H7 (cell line): ENCODE measurements around the gene KRTAP4-11. TPM values are rescaled to one million over a fixed set of nuclear protein-coding genes. Genes with fewer than 3 reads are reported as not detected.
"Not testable (repeated sequence)": the region's sequence is repeated elsewhere in the genome, so short reads cannot be mapped to it uniquely, and the experiment has no call there.

Experiments used
- DNase-seq: peaks from one replicate; pipeline ENCODE4 v3.0.0; 2012
- H3K27me3 ChIP-seq: 2 replicates; pipeline ENCODE4 v1.6.0; 2011; ENCODE audit warnings: mild to moderate bottlenecking, low read length; ENCODE audit not compliant: control insufficient read depth, insufficient read depth
- H3K36me3 ChIP-seq: replicated peaks from 2 replicates; pipeline ENCODE4 v1.5.1; 2011; ENCODE audit warnings: low read length; ENCODE audit not compliant: control insufficient read depth, insufficient read depth
- H3K4me3 ChIP-seq: 2 replicates; pipeline ENCODE4 v1.5.1; 2011; ENCODE audit warnings: low read depth, mild to moderate bottlenecking, control low read depth, low read length, moderate library complexity; ENCODE audit not compliant: insufficient read depth
- total RNA-seq: library from RNA; depleted of rRNA; stranded (reverse); fragments of >200 nt; shearing (Covaris generic); gene quantifications from 2 replicates; pipeline ENCODE4 v1.2.3, GENCODE V29; 2014

KRTAP4-11 gene
- total RNA-seq, 1 experiment from 2014 or later, result not detected

DNA sequence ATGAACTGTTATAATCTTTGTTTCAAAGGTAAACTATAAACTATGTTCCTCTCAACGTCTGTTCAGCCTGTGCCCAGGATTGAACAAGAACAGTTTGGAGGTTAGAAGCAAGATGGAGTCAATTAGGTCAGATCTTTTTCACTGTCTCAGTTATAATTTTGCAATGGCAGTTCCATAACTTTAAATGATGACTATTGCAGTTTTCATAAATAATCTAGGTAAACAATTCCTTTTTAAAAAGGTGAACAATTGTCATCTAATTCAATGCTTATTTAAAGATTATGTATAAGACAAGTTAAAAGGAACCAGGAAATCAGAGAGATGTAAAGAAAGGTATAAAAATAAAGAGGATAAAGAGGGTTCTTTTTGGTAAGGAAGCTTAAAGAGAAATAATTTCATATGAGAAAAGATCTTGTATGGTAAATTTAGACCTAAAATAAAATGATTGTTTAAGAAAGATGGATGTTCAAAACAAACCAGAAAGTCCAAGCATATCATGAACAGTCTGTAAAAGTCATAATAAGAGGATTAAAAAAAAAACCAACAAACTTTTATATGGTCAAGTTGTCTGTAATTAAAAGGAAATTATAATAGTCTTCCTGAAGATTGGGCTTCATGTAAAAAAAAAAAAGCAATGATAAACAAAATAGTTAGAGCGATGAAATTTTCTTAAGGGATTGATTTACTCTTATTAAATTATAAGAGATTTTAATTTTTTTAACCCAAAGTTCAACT lies 6.9 kb downstream of the KRTAP4-11 start:
- no peaks in the 10 kb centered on the region for H3K36me3 ChIP-seq
- H3K4me3 ChIP-seq, result no peak overlapping the region
- DNase-seq, result no peak
- no peaks in the 10 kb centered on the region for H3K27me3 ChIP-seq

DNA sequence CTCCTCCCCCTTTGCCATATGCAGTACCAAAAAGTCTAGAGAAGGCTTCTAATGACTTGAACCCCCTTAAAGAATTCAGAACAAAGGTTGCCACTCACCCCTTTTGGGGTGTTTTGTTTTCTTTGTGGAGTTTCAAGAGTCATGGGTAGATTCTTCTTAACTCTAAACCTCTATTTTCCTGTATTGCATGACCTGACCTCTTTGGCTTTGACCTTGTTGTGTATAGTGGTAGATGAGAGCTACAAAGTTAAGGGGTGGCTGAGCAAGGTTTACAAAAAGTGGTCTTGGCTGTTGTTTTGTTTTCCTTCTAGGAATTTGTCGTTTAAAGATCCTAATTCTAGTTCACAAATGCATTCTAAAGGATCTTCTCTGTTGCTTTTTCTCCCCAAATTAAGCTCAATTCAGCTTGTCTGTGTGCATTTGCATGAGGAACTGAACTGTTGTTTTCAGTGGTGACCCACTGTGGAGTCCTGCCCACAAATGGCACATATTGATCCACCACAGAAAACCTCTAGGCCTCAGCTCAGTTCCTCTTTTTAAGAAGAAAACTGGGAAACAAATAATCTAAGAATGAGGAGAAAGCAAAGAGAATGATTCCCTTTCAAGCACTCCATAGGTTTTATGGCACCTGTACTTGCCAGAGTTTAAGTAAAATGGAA lies 9.3 kb downstream of the KRTAP4-11 start:
- not testable (repeated sequence) for DNase-seq, H3K27me3 ChIP-seq, H3K36me3 ChIP-seq, H3K4me3 ChIP-seq

- no peaks in the 10 kb centered on the region for H3K27me3 ChIP-seq
- H3K36me3 ChIP-seq, result no peaks in the 10 kb centered on the region
- H3K4me3 ChIP-seq, result no peak overlapping the region
- DNase-seq, result no peak
Measured at GRCh38 chr17:41107941-41108450, 10.2 kb downstream of the KRTAP4-11 start.

DNA sequence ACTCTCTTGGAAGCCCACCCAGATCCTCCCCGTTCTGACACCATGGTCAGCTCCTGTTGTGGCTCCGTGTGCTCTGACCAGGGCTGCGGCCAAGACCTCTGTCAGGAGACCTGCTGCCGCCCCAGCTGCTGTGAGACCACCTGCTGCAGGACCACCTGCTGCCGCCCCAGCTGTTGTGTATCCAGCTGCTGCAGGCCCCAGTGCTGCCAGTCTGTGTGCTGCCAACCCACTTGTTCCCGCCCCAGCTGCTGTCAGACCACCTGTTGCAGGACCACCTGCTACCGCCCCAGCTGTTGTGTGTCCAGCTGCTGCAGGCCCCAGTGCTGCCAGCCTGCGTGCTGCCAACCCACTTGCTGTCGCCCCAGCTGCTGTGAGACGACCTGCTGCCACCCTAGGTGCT lies 12.8 kb downstream of the KRTAP4-11 start, which contains the start of gene KRTAP4-9:
KRTAP4-9 (plus strand) TSS at position 43 of the 400 bp plus-strand sequence; CDS start at position 43, 0 bp downstream.
- DNase-seq, H3K4me3 ChIP-seq, H3K36me3 ChIP-seq, H3K27me3 ChIP-seq: not testable (repeated sequence)

DNA sequence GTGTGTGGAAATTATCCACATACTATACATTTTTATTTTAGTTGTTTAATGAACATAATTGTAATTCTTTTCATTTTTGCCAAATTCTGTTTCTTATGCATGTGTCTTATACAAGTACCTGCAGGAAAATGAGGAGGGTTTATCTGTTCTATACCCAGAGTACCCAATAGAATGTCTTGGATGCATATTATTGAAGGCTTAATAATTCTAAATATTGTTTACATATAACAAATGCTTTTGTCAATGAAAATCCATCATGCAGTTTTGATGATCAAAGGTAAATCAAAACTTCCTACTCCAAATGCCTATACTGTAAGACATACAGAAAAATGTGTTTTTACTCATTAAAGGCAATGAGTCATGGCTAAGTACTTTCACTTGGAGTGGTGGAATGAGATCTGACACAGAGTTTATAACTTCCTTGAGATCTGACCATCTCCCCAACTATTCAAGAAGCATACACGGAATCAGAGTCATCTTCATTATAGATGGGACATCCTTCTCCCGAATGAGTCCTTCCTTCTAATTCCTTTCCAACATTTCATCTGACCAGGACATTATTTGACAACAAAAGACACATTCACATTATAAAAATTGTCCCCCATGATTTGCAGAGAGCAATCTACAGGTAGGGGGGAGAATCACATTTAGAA lies 13.7 kb downstream of the KRTAP4-11 start:
- not testable (repeated sequence) for H3K4me3 ChIP-seq, H3K36me3 ChIP-seq, DNase-seq, H3K27me3 ChIP-seq

DNA sequence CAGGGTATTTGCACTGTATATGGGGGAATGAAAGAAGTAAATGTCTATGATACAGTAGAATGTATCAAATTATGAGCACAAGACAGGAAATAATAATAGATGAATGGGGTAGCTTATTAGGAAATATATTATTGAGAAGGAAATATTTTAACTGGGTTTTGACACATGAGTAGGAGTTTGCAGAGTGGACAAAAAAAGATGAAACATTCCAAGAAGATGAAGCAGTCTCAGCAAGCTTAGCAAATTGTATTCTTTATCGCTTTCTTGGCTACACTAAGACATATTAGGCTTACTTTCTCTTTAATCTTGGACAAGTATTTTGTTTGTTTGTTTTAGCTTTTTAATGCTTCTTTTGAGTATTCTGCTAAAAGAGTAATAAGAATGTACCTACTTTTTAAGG lies 14.3 kb downstream of the KRTAP4-11 start:
- no peak for DNase-seq
- Histone ChIP-seq H3K27me3 (no peaks in the 10 kb centered on the region), H3K36me3 (no peaks in the 10 kb centered on the region), H3K4me3 (no peak overlapping the region)

GRCh38 chr17:41101586-41102259 lies 16.4 kb downstream of the KRTAP4-11 start, which contains the start of gene KRTAP4-16:
KRTAP4-16 (minus strand) TSS chr17:41102209; CDS start chr17:41102209, 0 bp downstream.
- Histone ChIP-seq H3K27me3 (no peaks in the 10 kb centered on the region), H3K4me3 (no peak within 1 kb of the TSS), H3K36me3 (no peaks in the 10 kb centered on the region)
- peak; percentile 38 for DNase-seq

DNA sequence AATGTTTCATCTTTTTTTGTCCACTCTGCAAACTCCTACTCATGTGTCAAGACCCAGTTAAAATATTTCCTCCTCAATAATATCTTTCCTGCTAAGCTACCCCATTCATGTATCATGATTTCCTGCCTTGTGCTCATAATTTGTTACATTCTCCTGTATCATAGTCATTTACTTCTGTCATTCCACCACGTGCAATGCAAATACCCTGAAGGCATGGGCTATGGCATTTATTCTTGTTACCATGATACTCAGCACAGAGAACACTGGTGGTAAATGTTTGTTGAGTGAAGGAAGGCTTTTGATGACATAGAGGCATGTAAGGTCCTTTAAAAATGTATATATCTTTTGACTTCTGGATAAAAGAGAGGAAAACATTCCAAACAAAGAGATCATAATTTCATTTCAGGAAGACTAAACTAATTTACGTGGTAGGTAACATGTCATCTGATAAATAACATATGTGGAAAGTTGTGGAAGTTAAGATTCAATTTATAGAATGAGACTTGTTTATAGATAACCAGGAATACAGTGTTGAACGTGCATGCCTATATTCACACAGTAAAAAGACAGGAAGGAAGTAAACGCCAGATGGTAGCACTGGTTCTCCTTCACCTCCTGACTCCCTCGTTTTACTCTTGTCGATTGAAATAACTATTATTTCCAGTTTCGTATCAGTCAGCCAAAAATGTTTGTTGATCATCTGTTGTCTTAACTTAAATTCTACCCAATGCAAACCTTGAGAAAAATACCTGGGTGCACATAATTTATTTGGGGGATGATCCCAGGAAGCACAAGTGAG lies 18.3 kb downstream of the KRTAP4-11 start:
- not testable (repeated sequence) for H3K4me3 ChIP-seq, H3K27me3 ChIP-seq, H3K36me3 ChIP-seq, DNase-seq

- no peaks in the 10 kb centered on the region for H3K36me3 ChIP-seq
- no peak overlapping the region for H3K4me3 ChIP-seq
- DNase-seq, result no peak
- H3K27me3 ChIP-seq, result no peaks in the 10 kb centered on the region
Measured at GRCh38 chr17:41098481-41098880, 19.7 kb downstream of the KRTAP4-11 start.

GRCh38 chr17:41098042-41098441 lies 20.1 kb downstream of the KRTAP4-11 start, which contains the start of gene KRTAP4-8:
KRTAP4-8 (minus strand) TSS chr17:41098142; CDS start chr17:41098084, 58 bp downstream.
- Histone ChIP-seq H3K4me3 (no peak within 1 kb of the TSS), H3K27me3 (no peaks in the 10 kb centered on the region), H3K36me3 (no peaks in the 10 kb centered on the region)
- DNase-seq, result no peak

DNA sequence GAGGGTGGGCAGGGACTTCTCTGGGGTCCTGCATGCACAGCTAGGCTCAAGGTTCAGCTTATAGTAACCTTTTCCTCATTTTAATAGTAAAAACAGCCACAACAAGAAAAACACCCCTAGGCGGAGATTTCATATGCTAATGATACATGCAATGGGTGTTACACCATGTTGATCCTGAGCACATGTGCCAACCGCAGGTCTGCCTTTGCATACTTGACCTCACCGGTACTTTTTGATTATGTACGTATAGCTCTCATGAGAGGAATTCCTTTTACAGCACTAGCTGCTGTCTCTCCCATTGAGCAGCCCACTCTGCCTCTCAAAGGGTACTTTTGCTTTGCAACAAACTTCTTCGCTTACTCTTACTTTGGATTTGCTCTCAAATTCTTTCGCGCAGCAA lies 22.1 kb downstream of the KRTAP4-11 start:
- DNase-seq, result no peak
- H3K27me3 ChIP-seq, result no peaks in the 10 kb centered on the region
- no peaks in the 10 kb centered on the region for H3K36me3 ChIP-seq
- no peak overlapping the region for H3K4me3 ChIP-seq

- H3K36me3 ChIP-seq, H3K27me3 ChIP-seq, H3K4me3 ChIP-seq, DNase-seq: not testable (repeated sequence)
Measured at GRCh38 chr17:41088760-41089352, 29.3 kb downstream of the KRTAP4-11 start.

- H3K4me3 ChIP-seq, H3K27me3 ChIP-seq, DNase-seq, H3K36me3 ChIP-seq: not testable (repeated sequence)
Measured at GRCh38 chr17:41084100-41084856, 33.9 kb downstream of the KRTAP4-11 start, which contains the start of gene KRTAP4-7. KRTAP4-7 (plus strand) TSS chr17:41084150; CDS start chr17:41084207, 57 bp downstream.
